Inflammatory macrophage treated with lipopolysaccharide for 4 hours (primary cell): ENCODE data around the gene NAP1L4.
"Not testable (repeated sequence)": the region's sequence is repeated elsewhere in the genome, so short reads cannot be mapped to it uniquely, and the experiment has no call there.

Source experiments
- DNase-seq: peaks from one replicate; pipeline ENCODE4 v3.0.0-alpha.2; 2020

Gene NAP1L4

GRCh38 chr11:2921261-2921660, 70.9 kb downstream of the NAP1L4 start:
- no peak for DNase-seq

GRCh38 chr11:2920343-2920742, 71.8 kb downstream of the NAP1L4 start:
- DNase-seq = no peak

- no peak for DNase-seq
These were observed 72.3 kb downstream of the NAP1L4 start for GRCh38 chr11:2919837-2920236.

GRCh38 chr11:2919188-2919587, 72.9 kb downstream of the NAP1L4 start:
- DNase-seq = no peak

- DNase-seq = no peak
These were observed 74.2 kb downstream of the NAP1L4 start for GRCh38 chr11:2917842-2918490.

DNA sequence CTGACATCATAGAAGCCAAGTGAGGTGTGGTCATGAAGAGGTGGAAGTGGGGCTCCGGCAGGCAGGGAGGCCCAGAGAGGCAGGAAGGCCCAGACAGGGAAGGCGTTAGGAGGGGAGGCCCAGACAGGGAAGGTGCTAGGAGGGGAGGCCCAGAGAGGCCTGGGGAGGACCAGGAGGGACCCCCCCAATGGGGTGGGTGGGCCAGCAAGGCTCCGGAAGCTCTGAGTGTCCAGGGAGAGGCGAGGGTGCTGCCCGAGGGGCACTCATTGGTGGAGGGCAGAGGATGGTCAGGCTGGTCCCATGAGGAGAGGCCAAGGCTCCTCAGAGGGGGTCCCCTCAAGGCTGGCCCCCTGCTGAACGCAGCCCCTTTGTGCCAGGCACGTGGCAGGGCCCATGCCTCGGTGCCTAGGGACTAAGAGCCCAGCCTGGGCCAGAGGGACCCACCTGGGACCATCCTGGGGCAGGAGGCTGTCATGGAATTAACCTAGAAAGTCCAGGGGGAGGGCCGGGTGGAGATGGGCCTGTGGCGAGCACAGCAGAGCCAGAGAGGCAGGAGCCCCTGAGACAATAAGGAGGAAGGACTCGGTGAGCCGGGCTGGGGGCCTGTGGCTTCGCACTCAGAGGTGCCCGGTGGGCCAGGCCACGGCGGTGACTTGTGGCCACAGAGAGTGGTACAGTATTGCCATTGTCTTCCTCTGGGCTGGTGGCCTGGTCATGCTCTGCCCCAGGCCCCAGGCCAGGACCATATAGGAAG, 75.1 kb downstream of the NAP1L4 start:
- DNase-seq = no peak

- DNase-seq = no peak
These were observed 75.8 kb downstream of the NAP1L4 start for GRCh38 chr11:2916114-2916891.

- no peak for DNase-seq
These were observed 76.7 kb downstream of the NAP1L4 start for GRCh38 chr11:2915473-2915872.

GRCh38 chr11:2914455-2915195, 77.5 kb downstream of the NAP1L4 start:
- no peak for DNase-seq

- no peak for DNase-seq
These were observed 78.4 kb downstream of the NAP1L4 start for GRCh38 chr11:2913776-2914175.

GRCh38 chr11:2913019-2913431, 79.1 kb downstream of the NAP1L4 start:
- DNase-seq = no peak

- DNase-seq = no peak
These were observed 79.6 kb downstream of the NAP1L4 start for GRCh38 chr11:2912498-2912897.

DNA sequence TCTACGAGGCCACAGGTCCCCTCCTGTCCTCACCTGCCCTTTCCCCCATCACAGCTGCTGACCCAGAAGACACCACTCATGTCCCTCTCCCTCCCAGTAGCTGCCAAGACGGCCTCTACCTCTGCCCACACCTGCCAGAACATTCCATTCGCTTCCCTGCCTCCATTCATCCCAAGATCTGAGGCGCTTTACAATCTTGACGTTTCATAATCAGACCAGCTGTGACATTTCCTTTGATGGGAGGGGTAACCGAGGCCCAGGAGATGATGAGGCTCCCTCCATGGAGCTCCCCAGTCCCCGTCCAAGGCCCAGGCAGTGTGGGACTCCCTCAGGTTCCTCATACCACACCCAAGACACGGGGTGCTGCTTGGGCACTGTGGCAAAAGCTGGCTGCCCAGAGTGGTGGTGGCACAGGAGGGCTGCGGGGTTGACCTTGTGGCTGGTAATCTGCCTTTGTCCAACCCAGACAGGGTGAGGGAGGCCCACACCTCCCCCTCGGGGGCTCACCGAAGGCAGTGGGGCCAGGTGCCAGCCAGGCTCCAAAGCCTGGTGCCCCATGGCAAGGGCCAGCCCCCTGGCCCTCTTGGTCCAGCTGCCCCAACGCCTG, 80.2 kb downstream of the NAP1L4 start:
- DNase-seq = no peak

- DNase-seq = no peak
These were observed 80.9 kb downstream of the NAP1L4 start for GRCh38 chr11:2911088-2911784.

DNA sequence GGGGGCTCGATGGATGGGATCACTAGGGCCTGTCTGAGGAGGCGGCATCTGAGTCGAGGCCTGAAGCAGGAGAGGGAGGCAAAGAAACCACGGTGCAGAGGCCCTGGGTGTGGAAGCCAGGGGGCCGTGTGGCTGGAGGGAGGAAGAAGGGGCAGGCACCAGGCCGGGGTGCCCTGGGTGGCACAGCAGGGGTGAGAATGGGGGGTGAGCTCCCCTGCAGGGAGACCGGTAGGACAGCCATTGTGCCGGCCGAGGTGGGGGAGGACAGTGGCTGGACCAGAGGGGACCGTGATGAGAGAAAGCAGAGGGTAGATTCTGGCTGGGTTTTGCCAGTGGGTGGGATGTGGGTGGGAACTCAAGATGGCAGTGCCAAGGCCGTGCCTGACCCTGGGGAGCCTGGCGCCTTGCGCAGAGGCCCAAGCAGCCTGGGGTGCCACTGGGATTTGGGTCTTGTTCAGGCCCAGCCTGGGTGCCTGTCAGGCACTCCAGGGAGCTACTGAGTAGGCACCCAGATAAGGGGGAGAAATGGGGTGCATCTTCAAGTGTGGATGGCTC, 81.7 kb downstream of the NAP1L4 start:
- DNase-seq = no peak

- DNase-seq = no peak
These were observed 82.8 kb downstream of the NAP1L4 start for GRCh38 chr11:2909133-2909902.

- no peak for DNase-seq
These were observed 84.0 kb downstream of the NAP1L4 start for GRCh38 chr11:2908130-2908529.

DNA sequence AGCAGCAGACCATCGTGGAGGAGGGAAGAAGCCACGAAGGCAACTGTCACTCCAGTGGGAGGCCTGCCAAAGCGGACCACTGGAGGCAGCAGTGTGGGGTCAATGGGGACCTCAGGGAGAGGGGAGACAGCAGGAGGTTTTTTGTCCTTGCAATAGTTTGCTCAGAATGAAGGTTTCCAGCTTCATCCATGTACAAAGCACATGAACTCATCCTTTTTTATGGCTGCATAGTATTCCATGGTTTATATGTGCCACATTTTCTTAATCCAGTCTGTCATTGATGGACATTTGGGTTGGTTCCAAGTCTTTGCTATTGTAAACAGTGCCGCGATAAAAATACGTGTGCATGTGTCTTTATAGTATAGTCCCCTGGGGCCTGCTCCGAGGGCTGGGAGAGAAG, 86.8 kb downstream of the NAP1L4 start:
- DNase-seq = not testable (repeated sequence)

GRCh38 chr11:2904153-2905052, 87.7 kb downstream of the NAP1L4 start:
- DNase-seq = no peak

GRCh38 chr11:2903672-2904011, 88.5 kb downstream of the NAP1L4 start:
- DNase-seq = no peak
